HepG2 (cell line): ENCODE data around the gene FUT8. TPM values are rescaled to one million over a fixed set of nuclear protein-coding genes. Genes with fewer than 3 reads are reported as not detected.

ENCODE experiments used
- ELF3 ChIP-seq: IDR thresholded peaks from 2 replicates; pipeline ENCODE4 v1.6.1; 2016; ENCODE audit warnings: missing genetic modification reagents, missing compliant biosample characterization
- KLF11 ChIP-seq: IDR thresholded peaks from 2 replicates; pipeline ENCODE4 v1.6.1; 2016; ENCODE audit warnings: missing compliant biosample characterization
- SALL1 ChIP-seq: sonication (generic); formaldehyde crosslinking; IDR thresholded peaks from 2 replicates; pipeline ENCODE4 v1.8.0; 2022; ENCODE audit warnings: mild to moderate bottlenecking, missing genetic modification reagents
- TARDBP ChIP-seq: sonication (generic); formaldehyde crosslinking; IDR thresholded peaks from 2 replicates; pipeline ENCODE4 v1.8.0; 2022; ENCODE audit warnings: mild to moderate bottlenecking, missing genetic modification reagents
- ZNF124 ChIP-seq: sonication (generic); formaldehyde crosslinking; IDR thresholded peaks from 2 replicates; pipeline ENCODE4 v1.4.0; 2020; ENCODE audit warnings: missing genetic modification reagents
- ZNF430 ChIP-seq: sonication (generic); formaldehyde crosslinking; IDR thresholded peaks from 2 replicates; pipeline ENCODE4 v1.9.0; 2021; ENCODE audit warnings: mild to moderate bottlenecking, missing genetic modification reagents
- ZNF614 ChIP-seq: IDR thresholded peaks from 2 replicates; pipeline ENCODE4 v1.6.1; 2018; ENCODE audit warnings: missing biosample characterization, missing genetic modification reagents, inconsistent platforms, borderline replicate concordance
- ZNF652 ChIP-seq: IDR thresholded peaks from 2 replicates; pipeline ENCODE4 v1.6.1; 2016; ENCODE audit warnings: low read depth, borderline replicate concordance
- ZNF83 ChIP-seq: sonication (generic); formaldehyde crosslinking; IDR thresholded peaks from 2 replicates; pipeline ENCODE4 v1.4.0; 2020; ENCODE audit warnings: missing genetic modification reagents, mild to moderate bottlenecking, borderline replicate concordance
- ZSCAN25 ChIP-seq: sonication (generic); formaldehyde crosslinking; IDR thresholded peaks from 2 replicates; pipeline ENCODE4 v1.8.0; 2022; ENCODE audit warnings: mild to moderate bottlenecking, missing genetic modification reagents
- polyA plus RNA-seq, 8 experiments: library from polyadenylated mRNA; depleted of rRNA in 3 of 8; stranded (reverse) in 7 of 8; unstranded in 1 of 8; fragments of >200 nt; fragmentation: Illumina TruSeq in 4 of 8; extraction: Trizol in 4 of 8; gene quantifications; 2 replicates each; pipeline versions ENCODE4 v1.2.1 to v1.2.3, GENCODE V29; 2011 to 2016; ENCODE audit warnings: low read depth in 4 of 8, missing spikeins in 1 of 8, mixed read lengths in 1 of 8; ENCODE audit not compliant: insufficient read depth in 1 of 8
- total RNA-seq, 5 experiments: library from RNA; depleted of rRNA; stranded (reverse); fragments of >200 nt; fragmentation: Illumina TruSeq; extraction: Trizol; gene quantifications; 2 replicates each; pipeline ENCODE4 v1.2.3, GENCODE V29; 2016; ENCODE audit warnings: low read depth in 1 of 5
- TF ChIP-seq, protein P1 (sequence below): sonication (generic); formaldehyde crosslinking; IDR thresholded peaks from one replicate; pipeline ENCODE4 v1.5.1; 2020; ENCODE audit warnings: mild to moderate bottlenecking, missing genetic modification reagents; ENCODE audit errors: not compliant biosample characterization
- TF ChIP-seq, protein P2 (sequence below): IDR thresholded peaks from 2 replicates; pipeline ENCODE4 v1.6.1; 2016; ENCODE audit warnings: low read depth
- TF ChIP-seq, protein P3 (sequence below): IDR thresholded peaks from 2 replicates; pipeline ENCODE4 v1.6.1; 2016; ENCODE audit warnings: low read depth, borderline replicate concordance
- TF ChIP-seq, protein P4 (sequence below): sonication (generic); formaldehyde crosslinking; IDR thresholded peaks from 2 replicates; pipeline ENCODE4 v1.4.0; 2020; ENCODE audit warnings: mild to moderate bottlenecking, missing genetic modification reagents, borderline replicate concordance

FUT8 gene
- total and polyA plus RNA-seq, 2 of the 13 experiments (the other 11 are each of a cell fraction or from before 2014, with no cell fraction given), result 9.3 to 17.5 TPM

DNA sequence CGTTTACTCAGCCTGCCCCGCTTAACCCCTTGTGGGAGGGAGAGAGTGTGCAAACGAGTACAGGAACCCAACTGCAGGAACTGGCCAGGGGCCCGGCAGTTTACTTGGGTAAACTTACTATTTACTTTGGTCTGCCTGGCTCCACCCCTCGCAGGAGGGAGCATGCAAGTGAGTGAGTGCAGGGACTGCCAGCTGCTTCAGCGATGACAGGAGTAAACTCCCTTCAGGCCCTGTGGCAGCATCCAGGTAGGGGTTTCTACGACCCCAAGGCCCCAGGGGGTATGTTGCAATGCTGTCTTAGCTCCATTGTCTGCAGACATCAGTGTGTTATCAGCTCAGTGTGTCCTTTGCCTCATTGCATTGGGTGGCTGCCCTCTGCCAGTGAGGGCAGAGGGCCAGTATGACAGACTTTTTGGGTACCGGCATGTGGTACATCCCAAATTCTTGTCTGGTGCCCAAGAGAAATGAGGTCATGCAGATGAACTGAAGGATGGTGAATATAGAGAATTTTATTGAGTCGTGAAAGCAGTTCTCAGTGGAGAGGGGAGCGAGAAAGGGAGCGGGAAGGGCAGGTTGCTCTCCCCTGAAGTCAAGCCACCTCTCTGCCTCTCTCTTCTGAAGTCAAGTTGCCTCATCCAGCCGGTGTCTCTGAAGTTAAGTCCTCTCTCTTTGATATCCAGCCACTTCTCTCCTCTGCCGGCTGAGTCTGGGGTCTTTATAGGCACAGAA, 181.8 kb downstream of the FUT8 start (continued):
- TF ChIP-seq, protein P1, sequence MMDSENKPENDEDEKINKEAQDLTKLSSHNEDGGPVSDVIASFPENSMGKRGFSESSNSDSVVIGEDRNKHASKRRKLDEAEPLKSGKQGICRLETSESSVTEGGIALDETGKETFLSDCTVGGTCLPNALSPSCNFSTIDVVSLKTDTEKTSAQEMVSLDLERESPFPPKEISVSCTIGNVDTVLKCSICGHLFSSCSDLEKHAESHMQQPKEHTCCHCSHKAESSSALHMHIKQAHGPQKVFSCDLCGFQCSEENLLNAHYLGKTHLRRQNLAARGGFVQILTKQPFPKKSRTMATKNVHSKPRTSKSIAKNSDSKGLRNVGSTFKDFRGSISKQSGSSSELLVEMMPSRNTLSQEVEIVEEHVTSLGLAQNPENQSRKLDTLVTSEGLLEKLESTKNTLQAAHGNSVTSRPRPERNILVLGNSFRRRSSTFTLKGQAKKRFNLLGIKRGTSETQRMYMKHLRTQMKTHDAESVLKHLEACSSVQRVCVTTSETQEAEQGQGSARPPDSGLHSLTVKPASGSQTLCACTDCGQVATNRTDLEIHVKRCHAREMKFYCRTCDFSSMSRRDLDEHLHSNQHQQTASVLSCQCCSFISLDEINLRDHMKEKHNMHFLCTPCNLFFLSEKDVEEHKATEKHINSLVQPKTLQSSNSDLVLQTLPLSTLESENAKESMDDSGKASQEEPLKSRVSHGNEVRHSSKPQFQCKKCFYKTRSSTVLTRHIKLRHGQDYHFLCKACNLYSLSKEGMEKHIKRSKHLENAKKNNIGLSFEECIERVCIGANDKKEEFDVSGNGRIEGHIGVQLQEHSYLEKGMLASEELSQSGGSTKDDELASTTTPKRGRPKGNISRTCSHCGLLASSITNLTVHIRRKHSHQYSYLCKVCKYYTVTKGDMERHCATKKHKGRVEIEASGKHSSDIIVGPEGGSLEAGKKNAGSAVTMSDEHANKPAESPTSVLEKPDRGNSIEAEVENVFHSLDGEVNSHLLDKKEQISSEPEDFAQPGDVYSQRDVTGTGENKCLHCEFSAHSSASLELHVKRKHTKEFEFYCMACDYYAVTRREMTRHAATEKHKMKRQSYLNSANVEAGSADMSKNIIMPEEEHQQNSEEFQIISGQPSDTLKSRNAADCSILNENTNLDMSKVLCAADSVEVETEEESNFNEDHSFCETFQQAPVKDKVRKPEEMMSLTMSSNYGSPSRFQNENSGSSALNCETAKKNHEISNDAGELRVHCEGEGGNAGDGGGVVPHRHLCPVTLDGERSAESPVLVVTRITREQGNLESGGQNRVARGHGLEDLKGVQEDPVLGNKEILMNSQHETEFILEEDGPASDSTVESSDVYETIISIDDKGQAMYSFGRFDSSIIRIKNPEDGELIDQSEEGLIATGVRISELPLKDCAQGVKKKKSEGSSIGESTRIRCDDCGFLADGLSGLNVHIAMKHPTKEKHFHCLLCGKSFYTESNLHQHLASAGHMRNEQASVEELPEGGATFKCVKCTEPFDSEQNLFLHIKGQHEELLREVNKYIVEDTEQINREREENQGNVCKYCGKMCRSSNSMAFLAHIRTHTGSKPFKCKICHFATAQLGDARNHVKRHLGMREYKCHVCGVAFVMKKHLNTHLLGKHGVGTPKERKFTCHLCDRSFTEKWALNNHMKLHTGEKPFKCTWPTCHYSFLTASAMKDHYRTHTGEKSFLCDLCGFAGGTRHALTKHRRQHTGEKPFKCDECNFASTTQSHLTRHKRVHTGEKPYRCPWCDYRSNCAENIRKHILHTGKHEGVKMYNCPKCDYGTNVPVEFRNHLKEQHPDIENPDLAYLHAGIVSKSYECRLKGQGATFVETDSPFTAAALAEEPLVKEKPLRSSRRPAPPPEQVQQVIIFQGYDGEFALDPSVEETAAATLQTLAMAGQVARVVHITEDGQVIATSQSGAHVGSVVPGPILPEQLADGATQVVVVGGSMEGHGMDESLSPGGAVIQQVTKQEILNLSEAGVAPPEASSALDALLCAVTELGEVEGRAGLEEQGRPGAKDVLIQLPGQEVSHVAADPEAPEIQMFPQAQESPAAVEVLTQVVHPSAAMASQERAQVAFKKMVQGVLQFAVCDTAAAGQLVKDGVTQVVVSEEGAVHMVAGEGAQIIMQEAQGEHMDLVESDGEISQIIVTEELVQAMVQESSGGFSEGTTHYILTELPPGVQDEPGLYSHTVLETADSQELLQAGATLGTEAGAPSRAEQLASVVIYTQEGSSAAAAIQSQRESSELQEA (CRISPR knock-in tag), result peak; percentile 26
- 0 out of 2 replicates have a peak, but pooled peaks have one; percentile 34 for TF ChIP-seq ZNF124
- peak; percentile 39; the same call in 1 of the 2 replicates for TF ChIP-seq ZNF614 (CRISPR knock-in tag)
- TF ChIP-seq ZNF652 (CRISPR knock-in tag), result peak; percentile 96
- TF ChIP-seq, protein P2, sequence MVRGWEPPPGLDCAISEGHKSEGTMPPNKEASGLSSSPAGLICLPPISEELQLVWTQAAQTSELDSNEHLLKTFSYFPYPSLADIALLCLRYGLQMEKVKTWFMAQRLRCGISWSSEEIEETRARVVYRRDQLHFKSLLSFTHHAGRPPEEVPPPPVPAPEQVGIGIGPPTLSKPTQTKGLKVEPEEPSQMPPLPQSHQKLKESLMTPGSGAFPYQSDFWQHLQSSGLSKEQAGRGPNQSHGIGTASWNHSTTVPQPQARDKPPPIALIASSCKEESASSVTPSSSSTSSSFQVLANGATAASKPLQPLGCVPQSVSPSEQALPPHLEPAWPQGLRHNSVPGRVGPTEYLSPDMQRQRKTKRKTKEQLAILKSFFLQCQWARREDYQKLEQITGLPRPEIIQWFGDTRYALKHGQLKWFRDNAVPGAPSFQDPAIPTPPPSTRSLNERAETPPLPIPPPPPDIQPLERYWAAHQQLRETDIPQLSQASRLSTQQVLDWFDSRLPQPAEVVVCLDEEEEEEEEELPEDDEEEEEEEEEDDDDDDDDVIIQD (CRISPR knock-in tag), result peak; percentile 64; the same call in 1 of the 2 replicates
- peak; percentile 44; the same call in 1 of the 2 replicates for TF ChIP-seq SALL1 (CRISPR knock-in tag)
- TF ChIP-seq, protein P3, sequence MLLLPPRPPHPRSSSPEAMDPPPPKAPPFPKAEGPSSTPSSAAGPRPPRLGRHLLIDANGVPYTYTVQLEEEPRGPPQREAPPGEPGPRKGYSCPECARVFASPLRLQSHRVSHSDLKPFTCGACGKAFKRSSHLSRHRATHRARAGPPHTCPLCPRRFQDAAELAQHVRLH (CRISPR knock-in tag), result peak; percentile 28; the same call in 1 of the 2 replicates
- no peak for TF ChIP-seq ELF3 (CRISPR knock-in tag)
- TF ChIP-seq ZNF430, result 0 out of 2 replicates have a peak, but pooled peaks have one; percentile 40
- TF ChIP-seq ZNF83 (CRISPR knock-in tag), result no peak
- TF ChIP-seq ZSCAN25, result peak; percentile 40; the same call in 1 of the 2 replicates
- peak; percentile 45; the same call in 1 of the 2 replicates for TF ChIP-seq TARDBP (CRISPR knock-in tag)
- TF ChIP-seq, protein P4, sequence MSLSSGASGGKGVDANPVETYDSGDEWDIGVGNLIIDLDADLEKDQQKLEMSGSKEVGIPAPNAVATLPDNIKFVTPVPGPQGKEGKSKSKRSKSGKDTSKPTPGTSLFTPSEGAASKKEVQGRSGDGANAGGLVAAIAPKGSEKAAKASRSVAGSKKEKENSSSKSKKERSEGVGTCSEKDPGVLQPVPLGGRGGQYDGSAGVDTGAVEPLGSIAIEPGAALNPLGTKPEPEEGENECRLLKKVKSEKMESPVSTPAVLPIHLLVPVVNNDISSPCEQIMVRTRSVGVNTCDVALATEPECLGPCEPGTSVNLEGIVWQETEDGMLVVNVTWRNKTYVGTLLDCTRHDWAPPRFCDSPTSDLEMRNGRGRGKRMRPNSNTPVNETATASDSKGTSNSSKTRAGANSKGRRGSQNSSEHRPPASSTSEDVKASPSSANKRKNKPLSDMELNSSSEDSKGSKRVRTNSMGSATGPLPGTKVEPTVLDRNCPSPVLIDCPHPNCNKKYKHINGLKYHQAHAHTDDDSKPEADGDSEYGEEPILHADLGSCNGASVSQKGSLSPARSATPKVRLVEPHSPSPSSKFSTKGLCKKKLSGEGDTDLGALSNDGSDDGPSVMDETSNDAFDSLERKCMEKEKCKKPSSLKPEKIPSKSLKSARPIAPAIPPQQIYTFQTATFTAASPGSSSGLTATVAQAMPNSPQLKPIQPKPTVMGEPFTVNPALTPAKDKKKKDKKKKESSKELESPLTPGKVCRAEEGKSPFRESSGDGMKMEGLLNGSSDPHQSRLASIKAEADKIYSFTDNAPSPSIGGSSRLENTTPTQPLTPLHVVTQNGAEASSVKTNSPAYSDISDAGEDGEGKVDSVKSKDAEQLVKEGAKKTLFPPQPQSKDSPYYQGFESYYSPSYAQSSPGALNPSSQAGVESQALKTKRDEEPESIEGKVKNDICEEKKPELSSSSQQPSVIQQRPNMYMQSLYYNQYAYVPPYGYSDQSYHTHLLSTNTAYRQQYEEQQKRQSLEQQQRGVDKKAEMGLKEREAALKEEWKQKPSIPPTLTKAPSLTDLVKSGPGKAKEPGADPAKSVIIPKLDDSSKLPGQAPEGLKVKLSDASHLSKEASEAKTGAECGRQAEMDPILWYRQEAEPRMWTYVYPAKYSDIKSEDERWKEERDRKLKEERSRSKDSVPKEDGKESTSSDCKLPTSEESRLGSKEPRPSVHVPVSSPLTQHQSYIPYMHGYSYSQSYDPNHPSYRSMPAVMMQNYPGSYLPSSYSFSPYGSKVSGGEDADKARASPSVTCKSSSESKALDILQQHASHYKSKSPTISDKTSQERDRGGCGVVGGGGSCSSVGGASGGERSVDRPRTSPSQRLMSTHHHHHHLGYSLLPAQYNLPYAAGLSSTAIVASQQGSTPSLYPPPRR (CRISPR knock-in tag), result peak; percentile 34; the same call in 1 of the 2 replicates
- no peak for TF ChIP-seq KLF11 (CRISPR knock-in tag)
- TF ChIP-seq, all 625 proteins: peak for 64
